ENCODE measurements around the gene MRPL37. TPM values are rescaled to one million over a fixed set of nuclear protein-coding genes. Genes with fewer than 3 reads are reported as not detected.
"Not testable (repeated sequence)": the region's sequence is repeated elsewhere in the genome, so short reads cannot be mapped to it uniquely, and the experiment has no call there.

The MRPL37 gene
- total RNA-seq, 1 donor from 2014 or later: 96.2 TPM

DNA sequence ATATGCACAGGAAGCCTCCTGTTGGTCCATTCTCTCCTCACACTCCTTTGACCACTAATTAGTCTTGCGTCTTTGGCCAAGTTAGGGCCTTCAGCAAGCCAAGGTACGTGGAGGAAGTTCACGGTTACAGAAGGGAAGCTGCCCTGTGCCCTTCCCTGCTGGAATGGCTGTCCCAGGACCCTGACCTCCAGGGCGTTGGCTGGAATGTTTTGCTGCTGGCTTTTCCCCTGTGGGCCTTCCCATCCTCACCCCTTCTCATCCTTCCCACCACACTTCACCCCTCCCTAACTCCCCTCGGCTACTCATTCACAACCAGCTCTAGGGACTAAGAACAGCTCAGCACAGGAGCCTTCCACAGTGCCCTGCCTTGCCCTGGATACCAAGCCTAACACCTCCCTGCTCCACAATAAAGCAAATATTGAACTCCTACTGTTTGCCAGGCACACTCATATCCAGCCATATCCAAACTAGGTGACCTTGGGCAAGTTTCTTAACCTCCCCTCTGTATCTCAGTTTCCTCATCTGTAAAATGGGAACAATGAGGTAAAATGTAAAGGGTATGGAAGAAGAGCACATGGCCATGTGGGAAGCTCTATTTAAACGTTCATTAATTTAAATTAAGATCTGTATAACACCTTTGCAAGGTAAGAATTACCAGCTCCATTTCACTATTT is 38.3 kb upstream of the MRPL37 start:
- no peak for DNase-seq (ENCODE audit: low read depth, low spot score)
- Mint-ChIP-seq H3K4me1 (no peaks in the 10 kb centered on the region), H3K36me3 (ENCODE audit: low read depth) (no peaks in the 10 kb centered on the region), H3K27me3 (ENCODE audit: low read depth) (no peaks in the 10 kb centered on the region), H3K27ac (ENCODE audit: unreplicated experiment) (peak overlapping the region; percentile 30), H3K4me3 (no peak overlapping the region), H3K9me3 (no peaks in the 10 kb centered on the region)
- TF ChIP-seq, protein P1, sequence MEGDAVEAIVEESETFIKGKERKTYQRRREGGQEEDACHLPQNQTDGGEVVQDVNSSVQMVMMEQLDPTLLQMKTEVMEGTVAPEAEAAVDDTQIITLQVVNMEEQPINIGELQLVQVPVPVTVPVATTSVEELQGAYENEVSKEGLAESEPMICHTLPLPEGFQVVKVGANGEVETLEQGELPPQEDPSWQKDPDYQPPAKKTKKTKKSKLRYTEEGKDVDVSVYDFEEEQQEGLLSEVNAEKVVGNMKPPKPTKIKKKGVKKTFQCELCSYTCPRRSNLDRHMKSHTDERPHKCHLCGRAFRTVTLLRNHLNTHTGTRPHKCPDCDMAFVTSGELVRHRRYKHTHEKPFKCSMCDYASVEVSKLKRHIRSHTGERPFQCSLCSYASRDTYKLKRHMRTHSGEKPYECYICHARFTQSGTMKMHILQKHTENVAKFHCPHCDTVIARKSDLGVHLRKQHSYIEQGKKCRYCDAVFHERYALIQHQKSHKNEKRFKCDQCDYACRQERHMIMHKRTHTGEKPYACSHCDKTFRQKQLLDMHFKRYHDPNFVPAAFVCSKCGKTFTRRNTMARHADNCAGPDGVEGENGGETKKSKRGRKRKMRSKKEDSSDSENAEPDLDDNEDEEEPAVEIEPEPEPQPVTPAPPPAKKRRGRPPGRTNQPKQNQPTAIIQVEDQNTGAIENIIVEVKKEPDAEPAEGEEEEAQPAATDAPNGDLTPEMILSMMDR (conservative IDR thresholded peaks at IDR 0.05): no peak

DNA sequence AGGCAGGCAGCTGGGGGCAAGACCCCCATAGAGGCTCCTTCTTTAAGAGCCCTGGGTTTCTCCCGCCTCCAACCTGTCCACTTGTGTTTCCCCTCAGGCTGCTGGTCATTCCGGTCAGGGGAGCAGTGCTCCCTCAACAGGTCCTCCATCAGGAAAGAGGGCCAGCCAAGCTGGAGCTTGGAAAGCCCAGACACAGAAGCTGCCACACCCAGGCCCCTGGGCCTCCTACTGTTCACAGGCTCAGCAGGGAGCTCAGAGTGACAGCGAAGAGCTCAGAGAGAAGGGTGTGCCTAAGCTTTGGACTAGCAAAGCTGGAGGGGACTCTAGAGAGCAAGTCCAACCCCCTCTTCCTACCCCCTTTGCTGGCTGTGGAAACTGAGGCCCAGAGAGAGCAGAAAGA is 36.9 kb upstream of the MRPL37 start:
- no peaks in the 10 kb centered on the region for H3K36me3 Mint-ChIP-seq (ENCODE audit: low read depth)
- no peak overlapping the region for H3K27ac Mint-ChIP-seq (ENCODE audit: unreplicated experiment)
- no peak for DNase-seq (ENCODE audit: low read depth, low spot score)
- no peak overlapping the region for H3K4me3 Mint-ChIP-seq
- no peaks in the 10 kb centered on the region for H3K27me3 Mint-ChIP-seq (ENCODE audit: low read depth)
- H3K4me1 Mint-ChIP-seq: no peaks in the 10 kb centered on the region
- TF ChIP-seq, protein P1 (conservative IDR thresholded peaks at IDR 0.05): no peak
- H3K9me3 Mint-ChIP-seq: no peaks in the 10 kb centered on the region

DNA sequence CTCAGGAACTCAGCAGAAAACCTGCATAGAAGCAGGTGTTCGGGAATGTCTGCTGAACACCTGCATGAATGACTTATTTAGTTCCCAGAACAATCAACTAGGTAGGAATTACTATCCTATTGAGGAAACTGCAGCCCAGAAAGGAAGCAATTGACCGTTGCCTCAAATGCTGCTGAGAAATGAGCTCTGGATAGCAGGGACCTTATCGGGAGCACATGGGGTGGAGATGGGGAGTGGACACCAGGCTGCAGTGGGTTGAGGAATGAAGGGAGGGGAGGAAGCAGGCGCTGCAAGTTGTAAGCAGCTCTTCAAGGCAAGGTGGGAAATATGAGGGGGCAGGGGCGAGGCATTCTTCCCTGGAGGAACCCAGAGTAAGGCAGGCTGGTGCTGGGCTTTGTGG is 36.4 kb upstream of the MRPL37 start:
- Mint-ChIP-seq H3K27ac (ENCODE audit: unreplicated experiment) (no peak overlapping the region), H3K36me3 (ENCODE audit: low read depth) (no peaks in the 10 kb centered on the region), H3K27me3 (ENCODE audit: low read depth) (no peaks in the 10 kb centered on the region), H3K4me3 (no peak overlapping the region), H3K4me1 (no peaks in the 10 kb centered on the region), H3K9me3 (no peaks in the 10 kb centered on the region)
- TF ChIP-seq, protein P1 (conservative IDR thresholded peaks at IDR 0.05): no peak
- no peak for DNase-seq (ENCODE audit: low read depth, low spot score)

DNA sequence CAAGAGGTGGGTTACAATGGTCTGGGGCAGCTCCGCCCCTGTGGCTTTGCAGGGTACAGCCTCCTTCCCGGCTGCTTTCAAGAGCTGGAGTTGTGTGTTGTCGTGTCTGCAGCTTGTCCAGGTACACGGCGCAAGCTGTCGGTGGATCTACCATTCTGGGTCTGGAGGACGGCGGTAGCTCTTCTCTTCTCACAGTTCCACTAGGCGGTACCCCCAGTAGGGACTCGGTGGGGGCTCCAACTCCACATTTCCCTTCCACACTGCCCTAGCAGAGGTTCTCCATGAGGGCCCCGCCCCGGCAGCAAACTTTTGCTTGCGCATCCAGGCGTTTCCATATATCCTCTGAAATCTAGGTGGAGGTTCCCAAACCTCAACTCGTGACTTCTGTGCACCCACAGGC is 34.8 kb upstream of the MRPL37 start:
- Mint-ChIP-seq H3K4me3 (no peak overlapping the region), H3K9me3 (no peaks in the 10 kb centered on the region), H3K27me3 (ENCODE audit: low read depth) (no peaks in the 10 kb centered on the region), H3K27ac (ENCODE audit: unreplicated experiment) (no peak overlapping the region), H3K4me1 (no peaks in the 10 kb centered on the region), H3K36me3 (ENCODE audit: low read depth) (no peaks in the 10 kb centered on the region)
- DNase-seq (ENCODE audit: low read depth, low spot score): no peak
- TF ChIP-seq, protein P1 (conservative IDR thresholded peaks at IDR 0.05): no peak

DNA sequence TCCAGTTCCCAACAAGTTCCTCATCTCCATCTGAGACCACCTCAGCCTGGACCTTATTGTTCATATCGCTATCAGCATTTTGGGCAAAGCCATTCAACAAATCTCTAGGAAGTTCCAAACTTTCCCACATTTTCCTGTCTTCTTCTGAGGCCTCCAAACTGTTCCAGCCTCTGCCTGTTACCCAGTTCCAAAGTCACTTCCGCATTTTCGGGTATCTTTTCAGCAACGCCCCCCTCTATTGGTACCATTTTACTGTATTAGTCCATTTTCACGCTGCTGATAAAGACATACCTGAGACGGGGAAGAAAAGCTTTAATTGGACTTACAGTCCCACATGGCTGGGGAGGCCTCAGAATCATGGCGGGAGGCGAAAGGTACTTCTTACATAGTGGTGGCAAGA is 33.6 kb upstream of the MRPL37 start:
- not testable (repeated sequence) for H3K36me3 Mint-ChIP-seq (ENCODE audit: low read depth); DNase-seq (ENCODE audit: low read depth, low spot score)

DNA sequence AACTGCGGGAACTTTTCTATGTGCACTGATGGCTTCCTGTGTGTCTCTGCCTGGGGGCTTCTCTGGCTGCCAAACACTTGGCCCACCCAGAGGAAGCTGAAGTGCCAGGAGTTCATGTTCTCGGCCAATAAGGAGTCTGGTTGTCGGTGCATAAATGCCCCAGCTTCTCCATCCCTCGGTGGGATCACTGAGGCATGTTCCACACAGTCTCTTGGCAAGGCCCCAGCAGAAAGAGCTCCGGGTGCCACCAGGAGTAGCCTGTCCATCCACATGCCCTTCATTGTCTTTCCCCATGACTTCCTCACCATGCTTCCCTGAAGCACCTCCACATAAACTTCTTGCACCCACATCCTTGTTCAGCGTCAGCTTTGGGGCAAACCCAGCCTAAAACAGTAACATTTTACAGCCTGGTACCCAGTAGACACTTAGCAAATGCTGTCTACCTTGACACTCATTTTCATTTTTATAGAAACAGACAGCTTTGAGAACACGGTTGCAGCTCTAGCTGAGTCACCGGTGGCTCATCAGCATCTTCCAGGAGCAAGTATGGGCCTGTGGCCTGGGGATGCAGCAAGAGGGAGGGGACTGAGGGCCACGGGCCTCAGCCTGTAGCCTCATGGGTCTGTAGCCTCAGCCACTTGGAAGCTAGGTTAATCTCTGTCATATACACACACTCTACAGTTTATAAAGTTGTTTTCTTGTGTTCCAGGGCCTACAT is 32.4 kb upstream of the MRPL37 start:
- Mint-ChIP-seq H3K27me3 (ENCODE audit: low read depth) (no peaks in the 10 kb centered on the region), H3K36me3 (ENCODE audit: low read depth) (no peaks in the 10 kb centered on the region), H3K27ac (ENCODE audit: unreplicated experiment) (no peak overlapping the region), H3K4me1 (peaks cover 2% of the 10 kb centered on the region), H3K4me3 (no peak overlapping the region), H3K9me3 (no peaks in the 10 kb centered on the region)
- DNase-seq (ENCODE audit: low read depth, low spot score): no peak
- TF ChIP-seq, protein P1 (conservative IDR thresholded peaks at IDR 0.05): no peak

More for the DNA sequence above, 33.6 kb upstream of the MRPL37 start:
- not testable (repeated sequence) for H3K4me1 Mint-ChIP-seq; H3K9me3 Mint-ChIP-seq; H3K27ac Mint-ChIP-seq (ENCODE audit: unreplicated experiment); H3K4me3 Mint-ChIP-seq; H3K27me3 Mint-ChIP-seq (ENCODE audit: low read depth)

Data from neural crest cell (in vitro differentiated cells).